Measurements from ENCODE around the gene TTLL11.
A peak's percentile ranks its signal among the peaks of the same experiment; 100 is the strongest.
"Not testable (repeated sequence)": the region's sequence is repeated elsewhere in the genome, so short reads cannot be mapped to it uniquely, and the experiment has no call there.

Gene TTLL11

GRCh38 chr9:122016309-122016708 lies 76.8 kb downstream of the TTLL11 start:
- Histone ChIP-seq H3K4me3 (ENCODE audit: low read length in 2 of 2) (no peak overlapping the region), H3K27me3 (ENCODE audit: control insufficient read depth in 1 of 2, insufficient read depth in 2 of 2, low read length in 2 of 2) (no peaks in the 10 kb centered on the region), H3K27ac (ENCODE audit: low read length) (no peak overlapping the region), H3K4me1 (ENCODE audit: control insufficient read depth, insufficient read depth, low read length) (peaks cover 6% of the 10 kb centered on the region), H3K36me3 (ENCODE audit: control insufficient read depth in 2 of 2, insufficient read depth in 2 of 2, low read length in 2 of 2) (no peaks in the 10 kb centered on the region), H3K9ac (ENCODE audit: low read length in 2 of 2) (no peak overlapping the region), H3K9me3 (ENCODE audit: control insufficient read depth in 2 of 2, low read length in 2 of 2) (no peaks in the 10 kb centered on the region)

- Histone ChIP-seq H3K9me3 (ENCODE audit: control insufficient read depth in 2 of 2, low read length in 2 of 2) (no peaks in the 10 kb centered on the region), H3K4me3 (ENCODE audit: low read length in 2 of 2) (no peak overlapping the region), H3K36me3 (ENCODE audit: control insufficient read depth in 2 of 2, insufficient read depth in 2 of 2, low read length in 2 of 2) (no peaks in the 10 kb centered on the region), H3K27me3 (ENCODE audit: control insufficient read depth in 1 of 2, insufficient read depth in 2 of 2, low read length in 2 of 2) (no peaks in the 10 kb centered on the region), H3K9ac (ENCODE audit: low read length in 2 of 2) (no peak overlapping the region), H3K4me1 (ENCODE audit: control insufficient read depth, insufficient read depth, low read length) (peaks cover 4% of the 10 kb centered on the region), H3K27ac (ENCODE audit: low read length) (no peak overlapping the region)
Measured at GRCh38 chr9:122015170-122015821, 77.8 kb downstream of the TTLL11 start.

- Histone ChIP-seq H3K9me3 (ENCODE audit: control insufficient read depth in 2 of 2, low read length in 2 of 2) (no peaks in the 10 kb centered on the region), H3K4me3 (ENCODE audit: low read length in 2 of 2) (no peak overlapping the region), H3K9ac (ENCODE audit: low read length in 2 of 2) (no peak overlapping the region), H3K27me3 (ENCODE audit: control insufficient read depth in 1 of 2, insufficient read depth in 2 of 2, low read length in 2 of 2) (no peaks in the 10 kb centered on the region), H3K4me1 (ENCODE audit: control insufficient read depth, insufficient read depth, low read length) (peaks cover 4% of the 10 kb centered on the region), H3K36me3 (ENCODE audit: control insufficient read depth in 2 of 2, insufficient read depth in 2 of 2, low read length in 2 of 2) (no peaks in the 10 kb centered on the region), H3K27ac (ENCODE audit: low read length) (no peak overlapping the region)
Measured at GRCh38 chr9:122011818-122012498, 81.2 kb downstream of the TTLL11 start.

- Histone ChIP-seq H3K4me3 (ENCODE audit: low read length in 2 of 2) (no peak overlapping the region), H3K9me3 (ENCODE audit: control insufficient read depth in 2 of 2, low read length in 2 of 2) (no peaks in the 10 kb centered on the region)
Measured at GRCh38 chr9:122008559-122008958, 84.5 kb downstream of the TTLL11 start.

GRCh38 chr9:122007837-122008236 lies 85.3 kb downstream of the TTLL11 start:
- H3K36me3 ChIP-seq (ENCODE audit: control insufficient read depth in 2 of 2, insufficient read depth in 2 of 2, low read length in 2 of 2), result no peaks in the 10 kb centered on the region
- H3K9ac ChIP-seq (ENCODE audit: low read length in 2 of 2), result no peak overlapping the region
- no peaks in the 10 kb centered on the region for H3K27me3 ChIP-seq (ENCODE audit: control insufficient read depth in 1 of 2, insufficient read depth in 2 of 2, low read length in 2 of 2)
- no peak overlapping the region for H3K27ac ChIP-seq (ENCODE audit: low read length)
- no peaks in the 10 kb centered on the region for H3K9me3 ChIP-seq (ENCODE audit: control insufficient read depth in 2 of 2, low read length in 2 of 2)
- H3K4me1 ChIP-seq (ENCODE audit: control insufficient read depth, insufficient read depth, low read length), result no peaks in the 10 kb centered on the region
- no peak overlapping the region for H3K4me3 ChIP-seq (ENCODE audit: low read length in 2 of 2)

More at GRCh38 chr9:122008559-122008958, 84.5 kb downstream of the TTLL11 start:
- H3K27me3 ChIP-seq (ENCODE audit: control insufficient read depth in 1 of 2, insufficient read depth in 2 of 2, low read length in 2 of 2), result no peaks in the 10 kb centered on the region
- no peak overlapping the region for H3K9ac ChIP-seq (ENCODE audit: low read length in 2 of 2)
- H3K36me3 ChIP-seq (ENCODE audit: control insufficient read depth in 2 of 2, insufficient read depth in 2 of 2, low read length in 2 of 2), result no peaks in the 10 kb centered on the region
- H3K27ac ChIP-seq (ENCODE audit: low read length), result no peak overlapping the region
- H3K4me1 ChIP-seq (ENCODE audit: control insufficient read depth, insufficient read depth, low read length), result no peaks in the 10 kb centered on the region

- Histone ChIP-seq H3K4me1 (ENCODE audit: control insufficient read depth, insufficient read depth, low read length) (peaks cover 12% of the 10 kb centered on the region), H3K36me3 (ENCODE audit: control insufficient read depth in 2 of 2, insufficient read depth in 2 of 2, low read length in 2 of 2) (no peaks in the 10 kb centered on the region), H3K9me3 (ENCODE audit: control insufficient read depth in 2 of 2, low read length in 2 of 2) (no peaks in the 10 kb centered on the region), H3K9ac (ENCODE audit: low read length in 2 of 2) (no peak overlapping the region), H3K4me3 (ENCODE audit: low read length in 2 of 2) (no peak overlapping the region), H3K27ac (ENCODE audit: low read length) (no peak overlapping the region), H3K27me3 (ENCODE audit: control insufficient read depth in 1 of 2, insufficient read depth in 2 of 2, low read length in 2 of 2) (no peaks in the 10 kb centered on the region)
Measured at GRCh38 chr9:122005597-122005996, 87.5 kb downstream of the TTLL11 start.

GRCh38 chr9:122004589-122004988 lies 88.5 kb downstream of the TTLL11 start:
- peaks cover 12% of the 10 kb centered on the region for H3K4me1 ChIP-seq (ENCODE audit: control insufficient read depth, insufficient read depth, low read length)
- no peak overlapping the region for H3K27ac ChIP-seq (ENCODE audit: low read length)
- no peaks in the 10 kb centered on the region for H3K9me3 ChIP-seq (ENCODE audit: control insufficient read depth in 2 of 2, low read length in 2 of 2)
- H3K36me3 ChIP-seq (ENCODE audit: control insufficient read depth in 2 of 2, insufficient read depth in 2 of 2, low read length in 2 of 2), result no peaks in the 10 kb centered on the region
- H3K4me3 ChIP-seq (ENCODE audit: low read length in 2 of 2), result no peak overlapping the region
- no peaks in the 10 kb centered on the region for H3K27me3 ChIP-seq (ENCODE audit: control insufficient read depth in 1 of 2, insufficient read depth in 2 of 2, low read length in 2 of 2)
- H3K9ac ChIP-seq (ENCODE audit: low read length in 2 of 2), result no peak overlapping the region

- Histone ChIP-seq H3K4me3 (ENCODE audit: low read length in 2 of 2) (peak overlapping the region; percentile 16 to 49), H3K36me3 (ENCODE audit: control insufficient read depth in 2 of 2, insufficient read depth in 2 of 2, low read length in 2 of 2) (no peaks in the 10 kb centered on the region), H3K9ac (ENCODE audit: low read length in 2 of 2) (peak overlapping the region in 1 of 2 donors; percentile 24), H3K4me1 (ENCODE audit: control insufficient read depth, insufficient read depth, low read length) (peaks cover 17% of the 10 kb centered on the region), H3K27ac (ENCODE audit: low read length) (peak overlapping the region; percentile 71), H3K27me3 (ENCODE audit: control insufficient read depth in 1 of 2, insufficient read depth in 2 of 2, low read length in 2 of 2) (no peaks in the 10 kb centered on the region), H3K9me3 (ENCODE audit: control insufficient read depth in 2 of 2, low read length in 2 of 2) (no peaks in the 10 kb centered on the region)
Measured at GRCh38 chr9:122001491-122002201, 91.5 kb downstream of the TTLL11 start.

- H3K27ac ChIP-seq (ENCODE audit: low read length); H3K9ac ChIP-seq (ENCODE audit: low read length in 2 of 2); H3K9me3 ChIP-seq (ENCODE audit: control insufficient read depth in 2 of 2, low read length in 2 of 2); H3K27me3 ChIP-seq (ENCODE audit: control insufficient read depth in 1 of 2, insufficient read depth in 2 of 2, low read length in 2 of 2); H3K36me3 ChIP-seq (ENCODE audit: control insufficient read depth in 2 of 2, insufficient read depth in 2 of 2, low read length in 2 of 2); H3K4me3 ChIP-seq (ENCODE audit: low read length in 2 of 2): not testable (repeated sequence)
- H3K4me1 ChIP-seq (ENCODE audit: control insufficient read depth, insufficient read depth, low read length), result peaks cover 17% of the 10 kb centered on the region
Measured at GRCh38 chr9:122000526-122000925, 92.6 kb downstream of the TTLL11 start.

- H3K27ac ChIP-seq (ENCODE audit: low read length), result no peak overlapping the region
- no peak overlapping the region for H3K4me3 ChIP-seq (ENCODE audit: low read length in 2 of 2)
- no peaks in the 10 kb centered on the region for H3K9me3 ChIP-seq (ENCODE audit: control insufficient read depth in 2 of 2, low read length in 2 of 2)
- no peak overlapping the region for H3K9ac ChIP-seq (ENCODE audit: low read length in 2 of 2)
- H3K4me1 ChIP-seq (ENCODE audit: control insufficient read depth, insufficient read depth, low read length), result peaks cover 17% of the 10 kb centered on the region
- H3K36me3 ChIP-seq (ENCODE audit: control insufficient read depth in 2 of 2, insufficient read depth in 2 of 2, low read length in 2 of 2), result peaks cover 0 to 2% of the 10 kb centered on the region in 2 donors
- no peaks in the 10 kb centered on the region for H3K27me3 ChIP-seq (ENCODE audit: control insufficient read depth in 1 of 2, insufficient read depth in 2 of 2, low read length in 2 of 2)
Measured at GRCh38 chr9:121999556-121999955, 93.6 kb downstream of the TTLL11 start.
